ENCODE data around the gene UQCR11.

DNA sequence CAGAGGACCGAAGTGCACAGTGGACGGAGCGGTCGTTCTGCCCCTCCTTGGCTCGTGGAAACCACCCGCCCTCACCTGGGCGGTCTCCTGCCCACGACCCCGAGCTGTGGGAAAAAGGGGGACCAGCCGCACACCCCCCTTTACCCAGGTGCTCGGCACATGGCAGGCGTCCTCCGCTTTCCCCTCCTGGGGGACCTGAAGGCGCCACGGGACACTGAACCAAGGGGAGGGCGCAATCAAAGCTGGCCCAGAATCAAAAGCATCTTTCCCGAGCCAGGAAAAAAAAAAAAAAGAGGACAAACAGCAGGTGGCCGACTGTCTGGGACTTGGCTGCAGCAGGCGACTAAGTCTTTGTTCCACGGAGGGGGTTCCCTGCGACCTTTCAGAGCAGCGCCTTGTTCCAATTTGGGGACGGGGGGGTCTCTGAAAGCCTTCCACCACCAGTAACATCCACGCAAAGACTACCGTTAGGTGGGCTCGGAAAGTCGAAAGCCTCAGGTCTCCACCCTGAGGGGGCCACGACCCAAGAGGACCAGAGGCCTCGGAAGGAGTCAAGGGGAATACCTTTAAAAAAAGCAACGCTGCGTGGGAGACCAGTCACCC lies 13.7 kb downstream of the UQCR11 start:
- TF ChIP-seq CTCF (IDR thresholded peaks at IDR 0.05), result no peak
- no peak for TF ChIP-seq POLR2A (IDR thresholded peaks at IDR 0.05)

Measured in body of pancreas (tissue), 4 donors.